Endothelial cell of umbilical vein (primary cell): Measurements from ENCODE around the gene TNFRSF19. TPM values are rescaled to one million over a fixed set of nuclear protein-coding genes. Genes with fewer than 3 reads are reported as not detected.

Experiments used
- BruUV-seq: library from RNA; stranded (reverse); fragments of 400-500 nt; replicated peaks from 2 replicates; lab custom pipeline; 2021; lab: Mats Ljungman, UMichigan
- CTCF ChIA-PET: fragments of 300-600, 350-600 bp; sonication (Branson Sonifier 250); formaldehyde crosslinking; loops from one replicate; lab custom pipeline; 2021; ENCODE audit warnings: antibody characterized with exemption, inconsistent platforms; lab: Charles Lee
- POLR2A ChIA-PET: fragments of 300-600, 350-600 bp; sonication (Branson Sonifier 250); formaldehyde crosslinking; loops from one replicate; lab custom pipeline; 2021; ENCODE audit warnings: antibody characterized with exemption, inconsistent platforms; lab: Charles Lee
- DNase-seq: peaks from one replicate; pipeline ENCODE4 v3.0.0-alpha.2; 2011; ENCODE audit warnings: low read depth, low spot score
- FAIRE-seq: peaks from 2 replicates; lab custom pipeline; 2011; peaks lifted over from hg19 to GRCh38; lab: Jason Lieb, UNC
- H2AFZ ChIP-seq: 2 replicates; pipeline ENCODE4 v1.6.0; 2012; ENCODE audit warnings: low read depth, low read length, control low read depth, inconsistent platforms
- H3K27ac ChIP-seq: 2 replicates; pipeline ENCODE4 v1.5.1; 2011; ENCODE audit warnings: low read depth, mild to moderate bottlenecking, control low read depth, low read length, moderate library complexity; ENCODE audit not compliant: insufficient read depth
- H3K27me3 ChIP-seq, 2 experiments: 2 replicates each; pipeline versions ENCODE4 v1.6.0 to v1.6.1; 2011; ENCODE audit warnings: low read length in 2 of 2, mixed read lengths in 1 of 2; ENCODE audit not compliant: control insufficient read depth in 2 of 2, insufficient read depth in 2 of 2
- H3K36me3 ChIP-seq, 2 experiments: 2 replicates in 1 of 2; 3 replicates in 1 of 2; pipeline ENCODE4 v1.5.1; 2011; ENCODE audit warnings: low read length in 2 of 2, mild to moderate bottlenecking in 1 of 2, moderate library complexity in 1 of 2; ENCODE audit not compliant: control insufficient read depth in 2 of 2, insufficient read depth in 2 of 2; ENCODE audit errors: extremely low read depth in 1 of 2
- H3K4me1 ChIP-seq: 3 replicates; pipeline ENCODE4 v1.5.1; 2011; ENCODE audit warnings: mild to moderate bottlenecking, low read length; ENCODE audit not compliant: control insufficient read depth, insufficient read depth; ENCODE audit errors: extremely low read depth
- H3K4me2 ChIP-seq: 2 replicates; pipeline ENCODE4 v1.6.1; 2011; ENCODE audit warnings: low read length, control low read depth, mixed read lengths; ENCODE audit not compliant: insufficient read depth
- H3K4me3 ChIP-seq, 3 experiments: fragments of 200-600 bp in 1 of 3; sonication (generic), shearing (Covaris generic) in 1 of 3; replicated peaks in 1 of 3; 2 replicates each; pipeline ENCODE4 v1.5.1; 2011 to 2016; ENCODE audit warnings: control low read depth in 3 of 3, low read length in 3 of 3, mild to moderate bottlenecking in 2 of 3, inconsistent platforms in 1 of 3, low read depth in 1 of 3, moderate library complexity in 1 of 3; ENCODE audit not compliant: insufficient read depth in 1 of 3
- H3K79me2 ChIP-seq: 2 replicates; pipeline ENCODE4 v1.6.0; 2012; ENCODE audit warnings: low read length, inconsistent platforms; ENCODE audit not compliant: control insufficient read depth, insufficient read depth
- H3K9ac ChIP-seq: replicated peaks from 2 replicates; pipeline ENCODE3; 2011; ENCODE audit warnings: low read length, control low read depth; ENCODE audit not compliant: insufficient read depth; ENCODE audit errors: extremely low read depth
- H3K9me1 ChIP-seq: replicated peaks from 3 replicates; pipeline ENCODE4 v1.6.0; 2011; ENCODE audit warnings: mild to moderate bottlenecking, low read length; ENCODE audit not compliant: control insufficient read depth, insufficient read depth; ENCODE audit errors: extremely low read depth
- H3K9me3 ChIP-seq: replicated peaks from 2 replicates; pipeline ENCODE4 v1.5.1; 2012; ENCODE audit warnings: low read length, inconsistent platforms; ENCODE audit not compliant: control insufficient read depth, insufficient read depth
- H4K20me1 ChIP-seq: replicated peaks from 2 replicates; pipeline ENCODE3; 2011; ENCODE audit warnings: mild to moderate bottlenecking, low read length; ENCODE audit not compliant: control insufficient read depth, insufficient read depth; ENCODE audit errors: extremely low read depth
- CTCF ChIP-seq, 2 donors: IDR thresholded peaks; 1 replicate in 1 of 2; 2 replicates in 1 of 2; pipeline ENCODE4 v1.5.1; 2011; ENCODE audit warnings: low read length in 2 of 2, mild to moderate bottlenecking in 2 of 2, moderate library complexity in 2 of 2, control low read depth in 1 of 2, inconsistent platforms in 1 of 2, low read depth in 1 of 2; ENCODE audit not compliant: insufficient read depth in 1 of 2; ENCODE audit errors: extremely low read depth in 1 of 2
- EZH2 ChIP-seq: IDR thresholded peaks from 2 replicates; pipeline ENCODE4 v1.6.1; 2012; ENCODE audit warnings: borderline replicate concordance, low read depth, mild to moderate bottlenecking, moderate library complexity, low read length, inconsistent platforms; ENCODE audit not compliant: severe bottlenecking
- FOS ChIP-seq: IDR thresholded peaks from 2 replicates; pipeline ENCODE4 v1.6.1; 2011; ENCODE audit warnings: mild to moderate bottlenecking, low read length, moderate library complexity, borderline replicate concordance; ENCODE audit not compliant: insufficient read depth
- GATA2 ChIP-seq: IDR thresholded peaks from 2 replicates; pipeline ENCODE4 v1.7.0; 2011; ENCODE audit warnings: low read depth, mild to moderate bottlenecking, moderate library complexity, mixed read lengths, low read length; ENCODE audit not compliant: insufficient read length, insufficient read depth
- JUN ChIP-seq: IDR thresholded peaks from 2 replicates; pipeline ENCODE4 v1.6.1; 2011; ENCODE audit warnings: borderline replicate concordance, low read depth; ENCODE audit not compliant: insufficient read length, insufficient read depth
- MAX ChIP-seq: IDR thresholded peaks from 2 replicates; pipeline ENCODE4 v1.6.1; 2011; ENCODE audit not compliant: insufficient read depth, insufficient read length
- MYC ChIP-seq: IDR thresholded peaks from one replicate; pipeline ENCODE4 v1.6.1; 2011; ENCODE audit warnings: mild to moderate bottlenecking, low read depth, low read length
- POLR2A ChIP-seq: IDR thresholded peaks from 2 replicates; pipeline ENCODE4 v1.6.1; 2012; ENCODE audit warnings: low read depth, mild to moderate bottlenecking, control low read depth, low read length
- POLR2AphosphoS5 ChIP-seq: IDR thresholded peaks from 2 replicates; pipeline ENCODE4 v1.6.1; 2012; ENCODE audit warnings: low read depth, mild to moderate bottlenecking, control low read depth, low read length, moderate library complexity; ENCODE audit not compliant: insufficient read depth
- dilution Hi-C: fragments of 300-500 bp; cut with MboI; formaldehyde crosslinking; loops from one replicate; pipeline ENCODE4 v1.15.0; 2019; ENCODE audit warnings: low sequenced_read_pairs; ENCODE audit not compliant: extremely low pct_ligation_motif_present
- intact Hi-C: fragments of 100-400 bp; cut with micrococcal nuclease; formaldehyde crosslinking; loops from one replicate; pipeline ENCODE4 v1.10.0; 2022
- polyA plus RNA-seq, 4 experiments: library from polyadenylated mRNA; depleted of rRNA in 3 of 4; stranded (reverse) in 3 of 4; unstranded in 1 of 4; fragments of >200 nt; gene quantifications; 2 replicates each; pipeline versions ENCODE4 v1.2.1 to v1.2.3, GENCODE V29; 2011 to 2012; ENCODE audit warnings: missing spikeins in 1 of 4
- total RNA-seq: library from RNA; stranded (reverse); gene quantifications from 2 replicates; pipeline ENCODE4 v1.2.3, GENCODE V29; 2021

The TNFRSF19 gene
- total and polyA plus RNA-seq, 2 donors (not counting 3 experiments of a cell fraction or from before 2014, with no cell fraction given), result 0.23 to 0.29 TPM

GRCh38 chr13:23705583-23705982 lies 135.4 kb downstream of the TNFRSF19 start:
- BruUV-seq, result no TSS peak
- dilution Hi-C loops, result no loop called here
- Histone ChIP-seq H3K4me2 (no peak overlapping the region), H3K4me3 (no peak overlapping the region), H3K9ac (no peak overlapping the region), H3K27me3 (peaks cover 0 to 2% of the 10 kb centered on the region in 2 experiments), H3K36me3 (no peaks in the 10 kb centered on the region), H3K27ac (no peak overlapping the region), H3K9me1 (no peaks in the 10 kb centered on the region), H3K4me1 (no peaks in the 10 kb centered on the region), H3K79me2 (no peaks in the 10 kb centered on the region), H3K9me3 (no peaks in the 10 kb centered on the region), H4K20me1 (no peaks in the 10 kb centered on the region), H2AFZ (no peak overlapping the region)
- no peak for DNase-seq
- FAIRE-seq, result no peak
- ChIA-PET POLR2A (no interaction called here), CTCF (no interaction called here)
- intact Hi-C loops, result loop anchor here (5.0 kb wide), 1 partner anchor 128 kb away; no protein-coding TSS in a partner anchor
- TF ChIP-seq CTCF (IDR thresholded peaks at IDR 0.05; ENCODE audit: extremely low read depth in 1 of 2, insufficient read depth in 1 of 2, low read depth in 1 of 2, low read length in 2 of 2), result no peak
- TF ChIP-seq POLR2A, result no peak
- TF ChIP-seq JUN, result no peak
- TF ChIP-seq POLR2AphosphoS5, result no peak
- no peak for TF ChIP-seq GATA2
- TF ChIP-seq FOS, result no peak
- TF ChIP-seq MAX, result no peak
- TF ChIP-seq MYC, result no peak
- TF ChIP-seq EZH2, result no peak
